ENCODE data around the gene KIAA1191.
A peak's percentile ranks its signal among the peaks of the same experiment; 100 is the strongest.
"Not testable (repeated sequence)": the region's sequence is repeated elsewhere in the genome, so short reads cannot be mapped to it uniquely, and the experiment has no call there.

The KIAA1191 gene

DNA sequence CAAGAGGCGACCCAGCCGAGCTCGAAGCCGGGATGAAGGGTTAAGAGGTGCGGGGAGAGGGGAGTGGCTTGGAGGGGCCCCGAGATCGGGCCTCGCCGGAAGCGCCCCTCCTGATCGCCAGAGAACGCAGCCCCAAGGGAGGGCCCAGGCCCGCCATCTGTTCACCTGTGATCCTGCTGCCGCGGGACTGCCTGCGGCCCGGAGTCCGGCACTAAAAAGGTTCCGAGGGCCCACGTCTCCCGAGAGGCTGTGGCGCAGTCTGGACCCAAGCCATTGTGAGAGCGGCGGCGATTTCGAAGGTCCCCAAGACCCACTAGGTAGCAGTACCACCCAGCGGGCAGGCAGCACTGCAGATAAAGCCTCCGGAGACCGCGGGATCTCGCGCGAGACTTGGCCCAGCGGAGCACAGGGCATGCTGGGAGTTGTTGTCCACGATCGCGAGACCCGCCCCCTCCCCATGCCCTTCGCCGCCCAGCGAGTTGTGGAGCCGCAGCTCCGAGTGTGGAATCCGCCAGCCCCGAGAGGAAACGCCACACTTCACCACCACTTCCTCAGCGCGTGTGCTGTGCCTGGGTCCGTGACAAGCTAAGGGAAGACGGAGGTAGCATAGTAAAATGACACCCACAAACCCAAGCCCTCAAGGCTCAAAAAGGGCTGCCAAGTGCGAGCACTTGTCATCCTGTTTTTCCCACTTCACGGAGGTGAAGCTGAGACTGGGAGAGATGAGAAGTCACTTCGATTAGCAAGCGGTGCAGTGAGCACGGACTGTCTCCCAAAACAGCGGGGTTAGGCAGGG is at the start of gene KIAA1191:
TSS of gene KIAA1191 (minus strand) at position 328 of the 796 bp plus-strand sequence. CDS start 2,256 bp downstream, outside the sequence.
- Histone ChIP-seq H3K4me1 (ENCODE audit: insufficient read depth, low read length) (peaks cover 19% of the 10 kb centered on the region), H3K27me3 (ENCODE audit: control insufficient read depth in 1 of 2, insufficient read depth in 2 of 2, low read length in 2 of 2) (no peaks in the 10 kb centered on the region), H3K36me3 (ENCODE audit: insufficient read depth, low read length) (peaks cover 11% of the 10 kb centered on the region), H3K27ac (ENCODE audit: low read depth, low read length) (peak within 1 kb of the TSS; percentile 77), H3K9me3 (ENCODE audit: low read length) (no peaks in the 10 kb centered on the region), H3K4me3 (ENCODE audit: low read depth in 1 of 2, low read length in 2 of 2) (peak within 1 kb of the TSS; percentile 87 to 90), H3K9ac (ENCODE audit: low read length) (peak within 1 kb of the TSS; percentile 18)

DNA sequence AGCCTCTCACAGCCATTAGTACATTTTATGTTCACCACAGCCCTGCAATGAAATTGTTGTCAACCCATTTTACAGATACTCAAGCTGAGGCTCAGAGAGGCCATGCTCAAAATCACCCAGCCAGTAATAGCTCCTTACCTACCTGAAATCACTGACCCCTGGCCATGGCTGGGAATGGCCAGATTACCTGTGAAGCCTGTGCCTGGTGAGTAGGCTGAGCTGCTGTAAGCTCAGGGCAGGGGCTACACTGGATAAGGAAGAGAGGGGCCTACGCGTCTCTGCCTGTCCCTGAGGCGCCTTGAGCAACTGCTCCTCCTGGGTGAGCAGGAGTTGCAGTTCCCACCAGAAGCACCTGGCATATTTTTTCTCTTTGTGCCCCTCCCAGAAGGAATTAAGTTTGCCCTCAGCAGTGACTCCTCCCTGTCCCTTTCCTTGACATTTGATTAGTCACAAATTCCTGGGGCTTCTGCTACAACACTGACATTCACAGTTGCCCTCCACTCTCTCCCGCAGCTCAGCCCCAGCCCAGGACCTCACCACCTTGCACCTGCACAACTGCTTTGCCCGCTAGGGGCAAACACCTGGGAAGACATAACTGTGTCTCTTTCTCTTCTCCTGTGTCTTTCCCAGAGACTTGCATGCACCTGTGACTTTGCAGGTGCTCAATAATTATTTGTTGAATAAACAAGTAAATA is 49.1 kb upstream of the KIAA1191 start:
- Histone ChIP-seq H3K9ac (ENCODE audit: low read length) (no peak overlapping the region), H3K36me3 (ENCODE audit: insufficient read depth, low read length) (peaks cover 24% of the 10 kb centered on the region), H3K4me1 (ENCODE audit: insufficient read depth, low read length) (peaks cover 28% of the 10 kb centered on the region), H3K27ac (ENCODE audit: low read depth, low read length) (no peak overlapping the region), H3K4me3 (ENCODE audit: low read depth in 1 of 2, low read length in 2 of 2) (no peak overlapping the region), H3K9me3 (ENCODE audit: low read length) (no peaks in the 10 kb centered on the region), H3K27me3 (ENCODE audit: control insufficient read depth in 1 of 2, insufficient read depth in 2 of 2, low read length in 2 of 2) (no peaks in the 10 kb centered on the region)

- H3K27me3 ChIP-seq (ENCODE audit: control insufficient read depth in 1 of 2, insufficient read depth in 2 of 2, low read length in 2 of 2): no peaks in the 10 kb centered on the region
- H3K9me3 ChIP-seq (ENCODE audit: low read length): no peaks in the 10 kb centered on the region
- no peak overlapping the region for H3K27ac ChIP-seq (ENCODE audit: low read depth, low read length)
- H3K9ac ChIP-seq (ENCODE audit: low read length): no peak overlapping the region
- peaks cover 19% of the 10 kb centered on the region for H3K4me1 ChIP-seq (ENCODE audit: insufficient read depth, low read length)
- H3K4me3 ChIP-seq (ENCODE audit: low read depth in 1 of 2, low read length in 2 of 2): no peak overlapping the region
- H3K36me3 ChIP-seq (ENCODE audit: insufficient read depth, low read length): peaks cover 24% of the 10 kb centered on the region
These were observed 48.2 kb upstream of the KIAA1191 start for GRCh38 chr5:176409765-176410164.

DNA sequence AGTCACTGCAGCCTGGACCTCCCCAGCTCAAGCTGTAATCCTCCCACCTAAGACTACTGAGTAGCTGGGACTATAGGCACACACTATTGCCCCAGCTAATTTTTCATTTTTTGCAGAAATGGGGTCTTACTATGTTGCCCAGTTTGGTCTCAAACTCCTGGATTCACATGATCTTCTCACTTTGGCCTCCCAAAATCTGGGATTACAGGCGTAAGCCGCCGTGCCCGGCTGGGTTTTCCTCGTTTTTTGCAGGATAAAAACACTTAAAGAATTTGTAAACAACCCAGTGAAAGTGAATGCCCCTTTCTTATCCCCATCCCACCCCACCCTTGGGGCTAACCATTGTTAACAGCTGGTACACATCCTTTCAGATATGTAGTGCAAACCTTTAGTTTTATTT is 47.0 kb upstream of the KIAA1191 start:
- no peak overlapping the region for H3K27ac ChIP-seq (ENCODE audit: low read depth, low read length)

GRCh38 chr5:176408252-176408573 is 46.6 kb upstream of the KIAA1191 start:
- H3K36me3 ChIP-seq (ENCODE audit: insufficient read depth, low read length): peaks cover 24% of the 10 kb centered on the region
- not testable (repeated sequence) for H3K27ac ChIP-seq (ENCODE audit: low read depth, low read length); H3K4me1 ChIP-seq (ENCODE audit: insufficient read depth, low read length)

More for the DNA sequence above, 47.0 kb upstream of the KIAA1191 start:
- H3K27me3 ChIP-seq (ENCODE audit: control insufficient read depth in 1 of 2, insufficient read depth in 2 of 2, low read length in 2 of 2): no peaks in the 10 kb centered on the region
- no peak overlapping the region for H3K9ac ChIP-seq (ENCODE audit: low read length)
- H3K9me3 ChIP-seq (ENCODE audit: low read length): no peaks in the 10 kb centered on the region
- peaks cover 24% of the 10 kb centered on the region for H3K36me3 ChIP-seq (ENCODE audit: insufficient read depth, low read length)
- H3K4me1 ChIP-seq (ENCODE audit: insufficient read depth, low read length): peaks cover 7% of the 10 kb centered on the region
- H3K4me3 ChIP-seq (ENCODE audit: low read depth in 1 of 2, low read length in 2 of 2): no peak overlapping the region

DNA sequence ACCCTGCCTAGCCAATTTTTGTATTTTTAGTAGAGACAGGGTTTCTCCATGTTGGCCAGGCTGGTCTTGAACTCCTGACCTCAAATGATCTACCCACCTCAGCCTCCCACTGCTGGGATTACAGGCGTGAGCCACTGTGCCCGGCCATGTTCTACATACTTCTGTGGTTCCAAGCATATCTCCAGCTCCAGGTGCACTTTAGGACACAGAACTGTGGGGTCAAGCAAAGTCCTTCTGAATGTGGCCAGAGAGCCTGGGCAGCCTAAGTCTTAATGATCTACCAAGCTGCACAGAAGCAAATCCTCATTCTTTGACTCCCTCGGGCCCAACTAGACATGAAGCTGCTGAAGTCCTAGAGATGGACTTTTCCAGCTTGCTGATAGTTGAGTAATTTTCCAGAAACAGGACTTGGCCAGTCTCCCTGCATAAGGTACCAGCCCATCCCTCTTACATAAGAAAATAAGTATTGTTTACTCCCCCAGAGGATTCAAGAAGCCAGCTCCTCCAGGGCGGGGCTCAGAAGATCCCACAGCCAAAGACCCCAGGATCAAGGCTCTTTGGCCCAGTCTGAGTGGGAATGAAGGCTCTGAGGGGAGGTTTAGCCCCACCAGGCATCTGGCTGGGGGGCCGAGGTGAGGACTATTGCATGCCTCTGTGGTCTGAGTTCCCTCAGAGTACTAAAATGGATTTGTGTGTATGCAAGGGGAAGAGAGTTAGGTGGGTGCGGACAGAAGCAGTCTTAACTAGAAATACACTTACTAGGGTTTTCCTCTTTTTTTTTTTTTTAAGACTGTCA is 46.1 kb upstream of the KIAA1191 start:
- Histone ChIP-seq H3K4me1 (ENCODE audit: insufficient read depth, low read length) (peaks cover 1% of the 10 kb centered on the region), H3K9me3 (ENCODE audit: low read length) (no peaks in the 10 kb centered on the region), H3K9ac (ENCODE audit: low read length) (no peak overlapping the region), H3K27me3 (ENCODE audit: control insufficient read depth in 1 of 2, insufficient read depth in 2 of 2, low read length in 2 of 2) (no peaks in the 10 kb centered on the region), H3K27ac (ENCODE audit: low read depth, low read length) (no peak overlapping the region), H3K36me3 (ENCODE audit: insufficient read depth, low read length) (peaks cover 24% of the 10 kb centered on the region), H3K4me3 (ENCODE audit: low read depth in 1 of 2, low read length in 2 of 2) (no peak overlapping the region)

More at GRCh38 chr5:176408252-176408573, 46.6 kb upstream of the KIAA1191 start:
- H3K9ac ChIP-seq (ENCODE audit: low read length); H3K9me3 ChIP-seq (ENCODE audit: low read length); H3K4me3 ChIP-seq (ENCODE audit: low read depth in 1 of 2, low read length in 2 of 2); H3K27me3 ChIP-seq (ENCODE audit: control insufficient read depth in 1 of 2, insufficient read depth in 2 of 2, low read length in 2 of 2): not testable (repeated sequence)

DNA sequence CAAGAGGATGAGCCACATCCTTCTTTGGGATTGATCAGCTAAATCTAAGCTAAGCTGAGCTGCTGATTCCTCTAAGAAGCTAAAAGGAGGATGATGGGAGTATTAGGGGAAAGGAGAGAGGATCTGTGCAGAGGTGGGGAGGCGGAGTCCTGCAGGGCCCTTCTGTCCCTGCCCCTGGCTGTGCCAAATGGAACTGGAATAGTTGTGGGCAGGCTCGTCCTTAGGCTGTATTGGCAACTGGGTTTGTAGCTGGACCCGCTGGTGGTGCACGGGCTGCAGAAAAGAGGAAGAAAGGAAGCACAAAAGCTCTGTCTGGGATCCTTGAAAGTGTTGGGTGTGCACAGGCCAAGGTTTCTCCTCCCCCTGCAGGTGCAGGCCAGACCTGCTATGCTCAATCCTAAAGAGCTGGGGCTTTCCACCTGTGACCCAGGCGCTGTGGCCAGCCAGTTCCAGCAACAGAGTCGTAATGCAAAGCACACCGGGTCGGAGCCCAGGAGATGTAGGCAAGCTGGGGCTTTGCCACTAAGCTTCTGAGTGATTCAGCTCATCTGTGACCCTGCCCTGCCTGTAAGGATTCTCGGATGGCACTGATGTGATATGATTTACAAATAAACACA is 45.0 kb upstream of the KIAA1191 start:
- H3K36me3 ChIP-seq (ENCODE audit: insufficient read depth, low read length): peaks cover 24% of the 10 kb centered on the region

GRCh38 chr5:176405656-176406435 is 44.3 kb upstream of the KIAA1191 start:
- Histone ChIP-seq H3K9ac (ENCODE audit: low read length) (no peak overlapping the region), H3K27me3 (ENCODE audit: control insufficient read depth in 1 of 2, insufficient read depth in 2 of 2, low read length in 2 of 2) (no peaks in the 10 kb centered on the region), H3K27ac (ENCODE audit: low read depth, low read length) (no peak overlapping the region), H3K36me3 (ENCODE audit: insufficient read depth, low read length) (peaks cover 18% of the 10 kb centered on the region), H3K4me3 (ENCODE audit: low read depth in 1 of 2, low read length in 2 of 2) (no peak overlapping the region), H3K9me3 (ENCODE audit: low read length) (no peaks in the 10 kb centered on the region), H3K4me1 (ENCODE audit: insufficient read depth, low read length) (peaks cover 4% of the 10 kb centered on the region)

More for the DNA sequence above, 45.0 kb upstream of the KIAA1191 start:
- no peak overlapping the region for H3K4me3 ChIP-seq (ENCODE audit: low read depth in 1 of 2, low read length in 2 of 2)
- H3K27me3 ChIP-seq (ENCODE audit: control insufficient read depth in 1 of 2, insufficient read depth in 2 of 2, low read length in 2 of 2): no peaks in the 10 kb centered on the region
- no peak overlapping the region for H3K9ac ChIP-seq (ENCODE audit: low read length)
- no peaks in the 10 kb centered on the region for H3K9me3 ChIP-seq (ENCODE audit: low read length)
- no peak overlapping the region for H3K27ac ChIP-seq (ENCODE audit: low read depth, low read length)
- peaks cover 4% of the 10 kb centered on the region for H3K4me1 ChIP-seq (ENCODE audit: insufficient read depth, low read length)

- H3K36me3 ChIP-seq (ENCODE audit: insufficient read depth, low read length): peaks cover 7% of the 10 kb centered on the region
These were observed 40.0 kb upstream of the KIAA1191 start for GRCh38 chr5:176401281-176402205.

More at GRCh38 chr5:176401281-176402205, 40.0 kb upstream of the KIAA1191 start:
- Histone ChIP-seq H3K4me1 (ENCODE audit: insufficient read depth, low read length) (peaks cover 4% of the 10 kb centered on the region), H3K4me3 (ENCODE audit: low read depth in 1 of 2, low read length in 2 of 2) (no peak overlapping the region), H3K9ac (ENCODE audit: low read length) (no peak overlapping the region), H3K27ac (ENCODE audit: low read depth, low read length) (no peak overlapping the region), H3K9me3 (ENCODE audit: low read length) (no peaks in the 10 kb centered on the region), H3K27me3 (ENCODE audit: control insufficient read depth in 1 of 2, insufficient read depth in 2 of 2, low read length in 2 of 2) (no peaks in the 10 kb centered on the region)

Data from muscle layer of colon (tissue), 2 donors.